ENCODE data around the gene PAQR3.
A peak's percentile ranks its signal among the peaks of the same experiment; 100 is the strongest.
"Not testable (repeated sequence)": the region's sequence is repeated elsewhere in the genome, so short reads cannot be mapped to it uniquely, and the experiment has no call there.

PAQR3 gene

GRCh38 chr4:78910612-78911011 lies 28.6 kb downstream of the PAQR3 start:
- Histone ChIP-seq H3K9me3 (ENCODE audit: control insufficient read depth, insufficient read depth, low read depth, low read length) (no peaks in the 10 kb centered on the region), H3K36me3 (ENCODE audit: control insufficient read depth in 2 of 2, insufficient read depth in 1 of 2, low read length in 2 of 2) (peaks cover 0 to 26% of the 10 kb centered on the region in 2 experiments; a peak in 1 of 3 replicates), H3K4me1 (ENCODE audit: control insufficient read depth, insufficient read depth, low read length) (no peaks in the 10 kb centered on the region), H3K4me3 (ENCODE audit: low read depth, low read length) (no peak overlapping the region), H3K27ac (ENCODE audit: extremely low read depth, low read depth, low read length) (no peak overlapping the region)
- ChIA-PET POLR2A (no interaction called here), CTCF (no interaction called here)
- TF ChIP-seq ZNF513 (tag by site-specific recombination; IDR thresholded peaks at IDR 0.05) = peak; percentile 28; the same call in 1 of the 2 replicates
- TF ChIP-seq MYNN (tag by site-specific recombination; IDR thresholded peaks at IDR 0.05; ENCODE audit: borderline replicate concordance) = no peak

- H3K4me3 ChIP-seq (ENCODE audit: low read depth, low read length); H3K27ac ChIP-seq (ENCODE audit: extremely low read depth, low read depth, low read length); CTCF ChIA-PET; POLR2A ChIA-PET; H3K9me3 ChIP-seq (ENCODE audit: control insufficient read depth, insufficient read depth, low read depth, low read length); H3K4me1 ChIP-seq (ENCODE audit: control insufficient read depth, insufficient read depth, low read length): not testable (repeated sequence)
- peaks cover 0 to 20% of the 10 kb centered on the region in 2 experiments; a peak in 1 of 3 replicates for H3K36me3 ChIP-seq (ENCODE audit: control insufficient read depth in 2 of 2, insufficient read depth in 1 of 2, low read length in 2 of 2)
Observed at GRCh38 chr4:78908974-78909373, 30.3 kb downstream of the PAQR3 start.

- POLR2A ChIA-PET = no interaction called here
- no peak overlapping the region for H3K27ac ChIP-seq (ENCODE audit: extremely low read depth, low read depth, low read length)
- CTCF ChIA-PET = no interaction called here
- H3K4me1 ChIP-seq (ENCODE audit: control insufficient read depth, insufficient read depth, low read length) = no peaks in the 10 kb centered on the region
- no peaks in the 10 kb centered on the region for H3K9me3 ChIP-seq (ENCODE audit: control insufficient read depth, insufficient read depth, low read depth, low read length)
- H3K36me3 ChIP-seq (ENCODE audit: control insufficient read depth in 2 of 2, insufficient read depth in 1 of 2, low read length in 2 of 2) = peaks cover 0 to 20% of the 10 kb centered on the region in 2 experiments; a peak in 1 of 3 replicates
- no peak overlapping the region for H3K4me3 ChIP-seq (ENCODE audit: low read depth, low read length)
- TF ChIP-seq ZNF645 (tag by site-specific recombination; IDR thresholded peaks at IDR 0.05) (no peak), GLIS2 (tag by site-specific recombination; IDR thresholded peaks at IDR 0.05) (no peak), HIC1 (tag by site-specific recombination; IDR thresholded peaks at IDR 0.05) (no peak), ZNF114 (tag by site-specific recombination; IDR thresholded peaks at IDR 0.05) (no peak), CTCF (tag by site-specific recombination; IDR thresholded peaks at IDR 0.05) (no peak), ZNF558 (tag by site-specific recombination; IDR thresholded peaks at IDR 0.05) (no peak), ZNF366 (tag by site-specific recombination; conservative IDR thresholded peaks at IDR 0.05) (no peak), ZNF221 (tag by site-specific recombination; IDR thresholded peaks at IDR 0.05; ENCODE audit: borderline replicate concordance) (no peak), ZNF48 (tag by site-specific recombination; IDR thresholded peaks at IDR 0.05) (no peak), ZBTB6 (tag by site-specific recombination; IDR thresholded peaks at IDR 0.05) (no peak), ZNF280C (tag by site-specific recombination; IDR thresholded peaks at IDR 0.05) (no peak), ZNF202 (tag by site-specific recombination; IDR thresholded peaks at IDR 0.05; ENCODE audit: borderline replicate concordance) (no peak), AEBP2 (tag by site-specific recombination; IDR thresholded peaks at IDR 0.05; ENCODE audit: borderline replicate concordance) (no peak), ZNF214 (tag by site-specific recombination; IDR thresholded peaks at IDR 0.05; ENCODE audit: borderline replicate concordance) (no peak), ZNF157 (tag by site-specific recombination; IDR thresholded peaks at IDR 0.05) (no peak), ZNF585B (tag by site-specific recombination; IDR thresholded peaks at IDR 0.05) (no peak), ZNF404 (tag by site-specific recombination; IDR thresholded peaks at IDR 0.05) (no peak), ZIC2 (tag by site-specific recombination; IDR thresholded peaks at IDR 0.05) (no peak)
Observed at GRCh38 chr4:78907638-78908037, 31.6 kb downstream of the PAQR3 start.

All from HEK293 (cell line).